ENCODE data around the gene FASN.

GRCh38 chr17:82036634-82037091 is 61.4 kb downstream of the FASN start:
- TF ChIP-seq GATA2 (IDR thresholded peaks at IDR 0.05; ENCODE audit: low read depth, low read length) (no peak), GATA3 (IDR thresholded peaks at IDR 0.05; ENCODE audit: low read depth, low read length) (no peak)
